H1 (cell line): ENCODE measurements around the gene NOC3L. TPM values are rescaled to one million over a fixed set of nuclear protein-coding genes. Genes with fewer than 3 reads are reported as not detected.

ENCODE experiments used
- CTCF ChIA-PET: fragments of 300-600 bp; sonication (Branson Sonifier 250); formaldehyde crosslinking; loops from one replicate; lab custom pipeline; 2021; ENCODE audit not compliant: partially characterized antibody; lab: Charles Lee
- POLR2A ChIA-PET: fragments of 300-600 bp; sonication (Branson Sonifier 250); formaldehyde crosslinking; loops from one replicate; lab custom pipeline; 2021; ENCODE audit warnings: inconsistent platforms; ENCODE audit not compliant: partially characterized antibody; lab: Charles Lee
- DNase-seq, 2 experiments: peaks; one replicate each; pipeline versions ENCODE4 v3.0.0 to v3.0.0-alpha.2; 2010 to 2022; ENCODE audit warnings: low spot score in 2 of 2, low read depth in 1 of 2, mixed read lengths in 1 of 2
- FAIRE-seq: peaks from 2 replicates; lab custom pipeline; 2011; peaks lifted over from hg19 to GRCh38; lab: Jason Lieb, UNC
- H2AFZ ChIP-seq: 2 replicates; pipeline ENCODE4 v1.8.1; 2012; ENCODE audit warnings: low read length, inconsistent platforms
- H2AK5ac ChIP-seq: 2 replicates; pipeline ENCODE4 v1.6.1; 2013; ENCODE audit warnings: low read depth, low read length
- H2BK120ac ChIP-seq: replicated peaks from 2 replicates; pipeline ENCODE3; 2013; ENCODE audit warnings: low read depth, low read length, inconsistent platforms
- H2BK12ac ChIP-seq: 2 replicates; pipeline ENCODE4 v1.6.1; 2013; ENCODE audit warnings: low read depth, low read length
- H2BK15ac ChIP-seq: 2 replicates; pipeline ENCODE4 v1.6.1; 2013; ENCODE audit warnings: low read length
- H2BK20ac ChIP-seq: 2 replicates; pipeline ENCODE4 v1.6.1; 2013; ENCODE audit warnings: low read length
- H2BK5ac ChIP-seq: 2 replicates; pipeline ENCODE4 v1.6.1; 2013; ENCODE audit warnings: low read depth, low read length
- H3K14ac ChIP-seq: 2 replicates; pipeline ENCODE4 v1.6.1; 2013; ENCODE audit warnings: inconsistent platforms; ENCODE audit not compliant: insufficient read length
- H3K18ac ChIP-seq: 2 replicates; pipeline ENCODE4 v1.6.1; 2013; ENCODE audit warnings: low read length; ENCODE audit errors: extremely low read depth
- H3K23ac ChIP-seq: 2 replicates; pipeline ENCODE4 v1.6.1; 2013; ENCODE audit warnings: inconsistent platforms; ENCODE audit not compliant: insufficient read length
- H3K23me2 ChIP-seq: 2 replicates; pipeline ENCODE4 v1.6.1; 2013; ENCODE audit warnings: low read depth, low read length
- H3K27ac ChIP-seq: 2 replicates; pipeline ENCODE4 v1.6.1; 2011; ENCODE audit warnings: low read depth, low read length, inconsistent platforms
- H3K27me3 ChIP-seq, 4 experiments: replicated peaks in 1 of 4; 1 replicate in 1 of 4; 2 replicates in 3 of 4; pipeline versions ENCODE4 v1.6.1 to v1.8.1; 2011 to 2013; ENCODE audit warnings: low read length in 3 of 4, mild to moderate bottlenecking in 3 of 4, inconsistent platforms in 2 of 4, mixed read lengths in 2 of 4, moderate library complexity in 1 of 4; ENCODE audit not compliant: control insufficient read depth in 3 of 4, insufficient read depth in 3 of 4; ENCODE audit errors: extremely low read depth in 1 of 4
- H3K36me3 ChIP-seq, 4 experiments: 2 replicates each; pipeline versions ENCODE4 v1.6.1 to v1.8.1; 2011 to 2013; ENCODE audit warnings: mild to moderate bottlenecking in 4 of 4, low read length in 3 of 4, moderate library complexity in 2 of 4, control low read depth in 1 of 4, inconsistent platforms in 1 of 4; ENCODE audit not compliant: insufficient read depth in 4 of 4, control insufficient read depth in 2 of 4
- H3K4ac ChIP-seq: replicated peaks from 2 replicates; pipeline ENCODE3; 2013; ENCODE audit warnings: low read length, low read depth, mixed read lengths, inconsistent platforms; ENCODE audit not compliant: insufficient read length
- H3K4me1 ChIP-seq, 4 experiments: replicated peaks in 1 of 4; 1 replicate in 1 of 4; 2 replicates in 3 of 4; pipeline versions ENCODE4 v1.6.1 to v1.8.1; 2011 to 2013; ENCODE audit warnings: low read length in 3 of 4, inconsistent platforms in 2 of 4, mixed read lengths in 1 of 4; ENCODE audit not compliant: insufficient read depth in 4 of 4, control insufficient read depth in 3 of 4
- H3K4me2 ChIP-seq, 2 experiments: 2 replicates each; pipeline versions ENCODE4 v1.6.1 to v1.8.1; 2011 to 2013; ENCODE audit warnings: low read depth in 2 of 2, low read length in 2 of 2, control low read depth in 1 of 2, inconsistent platforms in 1 of 2, mild to moderate bottlenecking in 1 of 2; ENCODE audit not compliant: insufficient read depth in 1 of 2
- H3K4me3 ChIP-seq, 4 experiments: fragments of 200-600, 300-600 bp in 1 of 4; sonication (generic), shearing (Covaris generic), sonication (Bioruptor Twin) in 1 of 4; 2 replicates each; pipeline versions ENCODE4 v1.5.1 to v1.8.1; 2011 to 2016; ENCODE audit warnings: low read length in 4 of 4, low read depth in 3 of 4, control low read depth in 2 of 4, inconsistent platforms in 2 of 4, mild to moderate bottlenecking in 2 of 4, mixed read lengths in 1 of 4, moderate library complexity in 1 of 4; ENCODE audit not compliant: insufficient read depth in 2 of 4; ENCODE audit errors: extremely low read depth in 1 of 4
- H3K56ac ChIP-seq: replicated peaks from 2 replicates; pipeline ENCODE3; 2013; ENCODE audit warnings: low read depth, mild to moderate bottlenecking, mixed read lengths, low read length, inconsistent platforms; ENCODE audit not compliant: insufficient read length
- H3K79me1 ChIP-seq: 2 replicates; pipeline ENCODE4 v1.6.1; 2013; ENCODE audit warnings: low read depth, low read length, control low read depth
- H3K79me2 ChIP-seq, 2 experiments: 2 replicates each; pipeline versions ENCODE4 v1.6.1 to v1.8.1; 2012 to 2013; ENCODE audit warnings: low read length in 2 of 2, mild to moderate bottlenecking in 2 of 2, inconsistent platforms in 1 of 2; ENCODE audit not compliant: insufficient read depth in 2 of 2, control insufficient read depth in 1 of 2
- H3K9ac ChIP-seq, 4 experiments: replicated peaks in 1 of 4; 1 replicate in 1 of 4; 2 replicates in 3 of 4; pipeline versions ENCODE4 v1.6.1 to v1.8.1; 2011 to 2013; ENCODE audit warnings: low read depth in 3 of 4, low read length in 3 of 4, control low read depth in 2 of 4, mild to moderate bottlenecking in 2 of 4, moderate library complexity in 2 of 4, inconsistent platforms in 1 of 4; ENCODE audit errors: extremely low read depth in 1 of 4
- H3K9me3 ChIP-seq, 2 experiments: 2 replicates each; pipeline versions ENCODE4 v1.6.1 to v1.8.1; 2012 to 2013; ENCODE audit warnings: mild to moderate bottlenecking in 2 of 2, moderate library complexity in 2 of 2, control low read depth in 1 of 2, inconsistent platforms in 1 of 2, low read depth in 1 of 2, low read length in 1 of 2, mixed read lengths in 1 of 2; ENCODE audit not compliant: insufficient read depth in 2 of 2
- H4K20me1 ChIP-seq, 2 experiments: replicated peaks in 1 of 2; 2 replicates each; pipeline versions ENCODE3 to v1.8.1; 2011 to 2013; ENCODE audit warnings: inconsistent platforms in 2 of 2, low read length in 2 of 2, mild to moderate bottlenecking in 1 of 2; ENCODE audit not compliant: insufficient read depth in 2 of 2, control insufficient read depth in 1 of 2
- H4K5ac ChIP-seq: 2 replicates; pipeline ENCODE4 v1.6.1; 2013; ENCODE audit warnings: low read length, low read depth, mixed read lengths, inconsistent platforms; ENCODE audit not compliant: insufficient read length
- H4K8ac ChIP-seq: 2 replicates; pipeline ENCODE4 v1.8.0; 2013; ENCODE audit warnings: mild to moderate bottlenecking, moderate library complexity, low read length, inconsistent platforms; ENCODE audit not compliant: insufficient read depth; ENCODE audit errors: extremely low read depth
- H4K91ac ChIP-seq: replicated peaks from 2 replicates; pipeline ENCODE3; 2013; ENCODE audit warnings: low read length, mixed read lengths, inconsistent platforms; ENCODE audit not compliant: insufficient read length
- CEBPB ChIP-seq: IDR thresholded peaks from 2 replicates; pipeline ENCODE4 v1.6.1; 2012; ENCODE audit warnings: low read depth, low read length
- CHD2 ChIP-seq: IDR thresholded peaks from 2 replicates; pipeline ENCODE4 v1.6.1; 2012; ENCODE audit warnings: low read length, improper control_type of control experiment
- CTBP2 ChIP-seq: IDR thresholded peaks from 2 replicates; pipeline ENCODE4 v1.7.0; 2011; ENCODE audit warnings: borderline replicate concordance, mild to moderate bottlenecking, moderate library complexity, mixed read lengths, low read length; ENCODE audit not compliant: insufficient read depth, insufficient read length
- EZH2 ChIP-seq: fragments of 200-600 bp; sonication (generic); IDR thresholded peaks from 2 replicates; pipeline ENCODE4 v1.7.1; 2012; ENCODE audit warnings: low read depth, mild to moderate bottlenecking, moderate library complexity, low read length, inconsistent platforms; ENCODE audit not compliant: severe bottlenecking
- GABPA ChIP-seq: IDR thresholded peaks from 2 replicates; pipeline ENCODE4 v1.6.1; 2011; ENCODE audit warnings: mild to moderate bottlenecking, low read length, moderate library complexity, borderline replicate concordance; ENCODE audit not compliant: insufficient read depth
- GTF2F1 ChIP-seq: IDR thresholded peaks from 2 replicates; pipeline ENCODE4 v1.6.1; 2012; ENCODE audit warnings: low read depth, low read length, improper control_type of control experiment, borderline replicate concordance
- JUN ChIP-seq: IDR thresholded peaks from 2 replicates; pipeline ENCODE4 v1.6.1; 2011; ENCODE audit warnings: low read depth, mild to moderate bottlenecking, improper control_type of control experiment, low read length
- KDM4A ChIP-seq: IDR thresholded peaks from one replicate; pipeline ENCODE4 v1.7.1; 2012; ENCODE audit warnings: low read depth, mild to moderate bottlenecking, moderate library complexity, low read length, inconsistent platforms; ENCODE audit not compliant: severe bottlenecking
- RAD21 ChIP-seq, 2 experiments: IDR thresholded peaks in 1 of 2; conservative IDR thresholded peaks in 1 of 2; 2 replicates each; pipeline ENCODE4 v1.6.1; 2011; ENCODE audit warnings: low read depth in 2 of 2, low read length in 2 of 2, improper control_type of control experiment in 1 of 2, inconsistent platforms in 1 of 2, mild to moderate bottlenecking in 1 of 2, moderate library complexity in 1 of 2
- SIRT6 ChIP-seq: IDR thresholded peaks from one replicate; pipeline ENCODE4 v1.7.1; 2012; ENCODE audit warnings: low read length, inconsistent platforms
- SIX5 ChIP-seq: IDR thresholded peaks from 2 replicates; pipeline ENCODE4 v1.6.1; 2011; ENCODE audit warnings: mild to moderate bottlenecking, low read depth, low read length
- YY1 ChIP-seq: IDR thresholded peaks from 2 replicates; pipeline ENCODE4 v1.6.1; 2011; ENCODE audit warnings: low read depth, mild to moderate bottlenecking, low read length
- ZNF274 ChIP-seq: IDR thresholded peaks from 2 replicates; pipeline ENCODE4 v1.7.0; 2012; ENCODE audit warnings: low read length, borderline replicate concordance; ENCODE audit errors: extremely low read depth
- WGBS, 2 experiments: shearing (Covaris generic) in 1 of 2; methylation state at CpG; one replicate each; pipeline versions ENCODE4 v1.1.6 to v1.1.7; 2013 to 2015; ENCODE audit warnings: low lambda C conversion rate in 2 of 2, mixed read lengths in 2 of 2, inconsistent platforms in 1 of 2, low coverage in 1 of 2, missing lambda C conversion rate in 1 of 2; ENCODE audit not compliant: insufficient replicate concordance in 2 of 2, insufficient coverage in 1 of 2, insufficient read length in 1 of 2; ENCODE audit errors: extremely low coverage in 1 of 2, missing lambda C conversion rate in 1 of 2; 5-methylcytosine and 5-hydroxymethylcytosine counted together
- polyA plus RNA-seq, 7 experiments: library from polyadenylated mRNA; depleted of rRNA in 3 of 7; stranded (reverse) in 5 of 7; unstranded in 2 of 7; fragments of >200 nt in 5 of 7; fragments of 200-250 nt in 2 of 7; gene quantifications; 1 replicate in 5 of 7; 2 replicates in 1 of 7; 4 replicates in 1 of 7; pipeline versions ENCODE4 v1.2.1 to v1.2.3, GENCODE V29; 2011 to 2013; ENCODE audit warnings: missing spikeins in 2 of 7, mixed read lengths in 2 of 7
- total RNA-seq: library from RNA; stranded (reverse); fragmentation: NEBNext Ultra II Directional; extraction: Animal tissue kit (Norgen Biotek cat#: 25700); gene quantifications from 2 replicates; pipeline ENCODE4 v1.2.1, GENCODE V29; 2021

Gene NOC3L
- total and polyA plus RNA-seq, 2 of the 8 experiments (the other 6 are each of a cell fraction or from before 2014, with no cell fraction given) = 7.1 to 39.1 TPM

GRCh38 chr10:94315975-94316464 is 46.7 kb downstream of the NOC3L start:
- no peak overlapping the region for H3K4ac ChIP-seq
- no peak overlapping the region for H3K4me3 ChIP-seq
- no peaks in the 10 kb centered on the region for H3K36me3 ChIP-seq
- CTCF ChIA-PET = interaction anchor here (0.9 to 1.9 kb wide), 5 partner anchors 11 to 494 kb away, joined by 3 to 6 read pairs (median 4); no protein-coding TSS in a partner anchor
- no peaks in the 10 kb centered on the region for H3K79me1 ChIP-seq
- no peak overlapping the region for H2BK20ac ChIP-seq
- H3K27me3 ChIP-seq = no peaks in the 10 kb centered on the region
- no peak overlapping the region for H2AK5ac ChIP-seq
- no peak overlapping the region for H2BK5ac ChIP-seq
- no peak for FAIRE-seq
- no peak overlapping the region for H2BK12ac ChIP-seq
- H2AFZ ChIP-seq = no peak overlapping the region
- WGBS, 2 experiments = 90% methylated on average over 3 of the region's 3 CpGs; no CpG with 5 or more reads in 1 of the 2 experiments
- peaks cover 0 to 2% (median 0%) of the 10 kb centered on the region in 4 experiments; a peak in 1 of 7 replicates for H3K4me1 ChIP-seq
- no peaks in the 10 kb centered on the region for H3K79me2 ChIP-seq
- H3K27ac ChIP-seq = no peak overlapping the region
- no peak overlapping the region for H3K14ac ChIP-seq
- no peak overlapping the region for H4K91ac ChIP-seq
- no peaks in the 10 kb centered on the region for H3K9me3 ChIP-seq
- H3K56ac ChIP-seq = no peak overlapping the region
- H3K9ac ChIP-seq = no peak overlapping the region
- TF ChIP-seq ZNF274 = no peak
- TF ChIP-seq RAD21 (IDR thresholded peaks at IDR 0.05 in 1 of 2, conservative IDR thresholded peaks at IDR 0.05 in 1 of 2; ENCODE audit: low read depth in 2 of 2, low read length in 2 of 2) = no peak
- TF ChIP-seq YY1 = no peak
- TF ChIP-seq CHD2 = no peak
- TF ChIP-seq GABPA = no peak
- no peak for TF ChIP-seq EZH2
- TF ChIP-seq SIRT6 = no peak
- TF ChIP-seq CEBPB = no peak
- TF ChIP-seq JUN = no peak
- no peak for TF ChIP-seq CTBP2
- no peak for TF ChIP-seq SIX5
- no peak for TF ChIP-seq KDM4A
- TF ChIP-seq GTF2F1 = no peak
- POLR2A ChIA-PET = no interaction called here
- no peak overlapping the region for H3K4me2 ChIP-seq
- no peak overlapping the region for H3K23ac ChIP-seq
- DNase-seq = no peak
- no peak overlapping the region for H2BK15ac ChIP-seq
- H4K5ac ChIP-seq = no peak overlapping the region
- no peak overlapping the region for H3K18ac ChIP-seq
- peaks cover 0 to 1% of the 10 kb centered on the region in 2 experiments for H4K20me1 ChIP-seq
- H4K8ac ChIP-seq = no peak overlapping the region
- H2BK120ac ChIP-seq = no peak overlapping the region
- H3K23me2 ChIP-seq = no peaks in the 10 kb centered on the region; the same call in 1 of the 2 replicates
